ENCODE measurements around the gene TMEM163. TPM values are rescaled to one million over a fixed set of nuclear protein-coding genes. Genes with fewer than 3 reads are reported as not detected.
"Not testable (repeated sequence)": the region's sequence is repeated elsewhere in the genome, so short reads cannot be mapped to it uniquely, and the experiment has no call there.

The TMEM163 gene
- polyA plus RNA-seq, 1 experiment = not detected

DNA sequence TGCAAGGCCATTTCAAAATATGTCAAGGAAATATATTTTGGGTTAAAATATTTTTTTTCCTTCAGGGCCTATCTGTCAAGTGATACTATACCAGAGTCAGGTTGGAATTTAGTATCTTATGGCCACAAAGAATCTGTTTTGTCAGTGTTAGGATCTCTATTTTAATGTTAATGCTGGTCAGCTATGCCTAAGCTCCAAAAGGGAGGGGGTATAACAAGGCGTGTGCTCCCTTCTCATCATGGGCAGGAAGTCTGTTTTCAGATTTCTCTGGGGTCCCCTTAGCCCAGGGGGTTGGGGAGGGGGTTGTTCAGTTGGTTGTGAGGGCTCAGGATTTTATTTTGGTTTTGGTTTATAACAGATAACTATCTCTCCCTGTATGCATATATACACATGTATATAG lies 126.4 kb downstream of the TMEM163 start:
- ChIA-PET POLR2A (no interaction called here), CTCF (no interaction called here)
- no peaks in the 10 kb centered on the region for H3K36me3 ChIP-seq (ENCODE audit: control insufficient read depth, insufficient read depth, low read length)

DNA sequence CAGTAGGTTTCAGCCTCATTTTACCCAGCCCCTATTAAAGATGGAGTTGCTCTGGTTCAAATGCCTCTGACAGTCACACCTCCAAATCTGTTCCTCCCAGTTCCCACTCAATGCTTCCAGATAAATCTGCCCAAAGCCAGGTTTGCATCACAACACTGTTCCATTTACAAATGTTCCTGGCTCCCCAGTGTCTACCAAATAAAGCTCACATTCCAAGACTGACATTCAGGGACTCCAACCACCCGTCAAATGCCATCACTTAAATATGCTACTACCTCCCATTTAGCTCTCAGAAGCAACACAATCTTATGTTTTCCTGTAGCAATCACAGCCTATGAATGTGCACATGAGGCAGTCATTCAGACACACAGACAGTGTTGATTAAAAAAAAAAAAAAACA lies 127.3 kb downstream of the TMEM163 start:
- POLR2A ChIA-PET = no interaction called here
- Histone ChIP-seq H3K4me3 (ENCODE audit: low read depth, low read length) (no peak overlapping the region), H3K27me3 (ENCODE audit: control insufficient read depth, insufficient read depth, low read length) (no peaks in the 10 kb centered on the region), H3K36me3 (ENCODE audit: control insufficient read depth, insufficient read depth, low read length) (no peaks in the 10 kb centered on the region)
- no peak for DNase-seq (ENCODE audit: low read depth)
- CTCF ChIA-PET = no interaction called here
- TF ChIP-seq, protein P1, sequence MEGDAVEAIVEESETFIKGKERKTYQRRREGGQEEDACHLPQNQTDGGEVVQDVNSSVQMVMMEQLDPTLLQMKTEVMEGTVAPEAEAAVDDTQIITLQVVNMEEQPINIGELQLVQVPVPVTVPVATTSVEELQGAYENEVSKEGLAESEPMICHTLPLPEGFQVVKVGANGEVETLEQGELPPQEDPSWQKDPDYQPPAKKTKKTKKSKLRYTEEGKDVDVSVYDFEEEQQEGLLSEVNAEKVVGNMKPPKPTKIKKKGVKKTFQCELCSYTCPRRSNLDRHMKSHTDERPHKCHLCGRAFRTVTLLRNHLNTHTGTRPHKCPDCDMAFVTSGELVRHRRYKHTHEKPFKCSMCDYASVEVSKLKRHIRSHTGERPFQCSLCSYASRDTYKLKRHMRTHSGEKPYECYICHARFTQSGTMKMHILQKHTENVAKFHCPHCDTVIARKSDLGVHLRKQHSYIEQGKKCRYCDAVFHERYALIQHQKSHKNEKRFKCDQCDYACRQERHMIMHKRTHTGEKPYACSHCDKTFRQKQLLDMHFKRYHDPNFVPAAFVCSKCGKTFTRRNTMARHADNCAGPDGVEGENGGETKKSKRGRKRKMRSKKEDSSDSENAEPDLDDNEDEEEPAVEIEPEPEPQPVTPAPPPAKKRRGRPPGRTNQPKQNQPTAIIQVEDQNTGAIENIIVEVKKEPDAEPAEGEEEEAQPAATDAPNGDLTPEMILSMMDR (IDR thresholded peaks at IDR 0.05; ENCODE audit: insufficient read depth, low read depth, low read length) = no peak

More for the DNA sequence above, 126.4 kb downstream of the TMEM163 start:
- TF ChIP-seq, protein P1 (IDR thresholded peaks at IDR 0.05; ENCODE audit: insufficient read depth, low read depth, low read length) = no peak
- H3K27me3 ChIP-seq (ENCODE audit: control insufficient read depth, insufficient read depth, low read length) = no peaks in the 10 kb centered on the region
- H3K4me3 ChIP-seq (ENCODE audit: low read depth, low read length) = no peak overlapping the region
- DNase-seq (ENCODE audit: low read depth) = no peak

DNA sequence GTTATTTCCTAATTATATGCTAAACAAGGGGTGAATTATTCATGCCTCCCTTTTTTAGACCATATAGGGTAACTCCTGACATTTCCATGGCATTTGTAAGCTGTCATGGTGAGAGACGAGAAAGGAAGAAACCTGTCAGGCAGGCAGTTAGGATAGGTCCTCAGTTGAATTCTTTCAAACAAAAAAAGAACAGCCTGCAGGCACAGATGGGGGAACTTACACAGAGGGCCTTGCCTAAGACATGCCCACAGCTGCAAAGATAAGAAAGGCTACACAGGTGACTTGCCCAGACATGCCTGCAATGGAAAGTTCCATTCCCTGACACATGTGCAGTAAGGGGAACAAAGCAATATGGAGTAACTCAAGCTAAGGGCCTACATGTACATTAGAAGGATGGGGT lies 128.1 kb downstream of the TMEM163 start:
- no peaks in the 10 kb centered on the region for H3K36me3 ChIP-seq (ENCODE audit: control insufficient read depth, insufficient read depth, low read length)
- H3K27me3 ChIP-seq (ENCODE audit: control insufficient read depth, insufficient read depth, low read length) = no peaks in the 10 kb centered on the region
- POLR2A ChIA-PET = no interaction called here
- TF ChIP-seq, protein P1 (IDR thresholded peaks at IDR 0.05; ENCODE audit: insufficient read depth, low read depth, low read length) = no peak
- H3K4me3 ChIP-seq (ENCODE audit: low read depth, low read length) = no peak overlapping the region
- CTCF ChIA-PET = no interaction called here
- DNase-seq (ENCODE audit: low read depth) = no peak

DNA sequence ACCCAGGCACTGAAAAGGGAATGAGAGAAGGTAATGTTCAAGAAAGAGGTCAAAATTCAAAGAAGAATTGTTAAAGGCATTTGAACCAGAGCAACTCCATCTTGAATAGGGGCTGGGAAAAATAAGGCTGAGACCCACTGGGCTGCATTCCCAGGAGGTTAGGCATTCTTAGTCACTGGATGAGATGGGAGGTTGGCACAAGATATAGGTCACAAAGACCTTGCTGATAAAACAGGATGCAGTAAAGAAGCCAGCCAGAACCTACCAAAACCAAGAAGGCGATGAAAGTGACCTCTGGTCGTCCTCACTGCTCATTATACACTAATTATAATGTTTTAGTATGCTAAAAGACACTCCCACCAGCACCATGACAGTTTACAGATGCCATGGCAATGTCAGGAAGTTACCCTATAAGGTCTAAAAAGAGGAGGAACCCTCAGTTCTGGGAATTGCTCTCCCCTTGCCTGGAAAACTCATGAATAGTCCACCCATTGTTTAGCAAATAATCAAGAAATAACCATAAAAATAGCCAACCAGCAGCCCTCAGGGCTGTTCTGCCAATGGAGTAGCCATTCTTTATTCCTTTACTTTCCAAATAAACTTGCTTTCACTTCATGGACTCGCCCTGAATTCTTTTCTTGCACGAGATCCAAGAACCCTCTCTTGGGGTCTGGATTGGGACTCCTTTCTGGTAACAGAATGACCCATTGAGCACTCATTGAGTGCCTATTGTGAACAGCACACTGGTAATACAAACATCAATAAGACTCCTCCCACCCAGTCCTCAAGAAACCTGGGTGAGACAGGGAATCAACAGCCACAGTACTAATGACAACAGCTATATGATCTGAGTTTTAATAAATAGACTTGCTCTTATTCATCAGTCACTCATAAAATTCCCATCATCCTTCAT lies 129.4 kb downstream of the TMEM163 start:
- POLR2A ChIA-PET; DNase-seq (ENCODE audit: low read depth); H3K4me3 ChIP-seq (ENCODE audit: low read depth, low read length); CTCF ChIA-PET; H3K36me3 ChIP-seq (ENCODE audit: control insufficient read depth, insufficient read depth, low read length); H3K27me3 ChIP-seq (ENCODE audit: control insufficient read depth, insufficient read depth, low read length): not testable (repeated sequence)

DNA sequence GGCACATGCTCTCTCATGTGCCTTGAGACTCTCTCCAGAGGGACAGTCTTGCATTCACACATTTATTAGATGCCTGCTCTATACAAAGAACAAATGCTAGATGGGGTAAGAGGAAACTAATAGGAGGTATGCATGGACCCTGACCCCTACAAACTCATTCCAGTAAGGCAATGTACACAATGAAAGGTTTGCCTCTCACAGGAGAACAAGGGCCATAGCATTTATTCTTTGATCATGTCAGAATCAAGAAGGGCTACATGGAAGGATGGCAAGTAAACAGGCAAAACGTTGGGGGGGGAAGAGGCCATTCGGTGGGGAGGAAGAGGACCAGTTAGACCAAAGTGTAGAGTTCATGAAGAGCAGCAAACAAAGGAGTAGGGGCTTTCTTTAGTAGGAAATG lies 130.2 kb downstream of the TMEM163 start:
- no peaks in the 10 kb centered on the region for H3K27me3 ChIP-seq (ENCODE audit: control insufficient read depth, insufficient read depth, low read length)
- CTCF ChIA-PET = no interaction called here

More for the DNA sequence above, 130.2 kb downstream of the TMEM163 start:
- no peaks in the 10 kb centered on the region for H3K36me3 ChIP-seq (ENCODE audit: control insufficient read depth, insufficient read depth, low read length)
- H3K4me3 ChIP-seq (ENCODE audit: low read depth, low read length) = no peak overlapping the region
- POLR2A ChIA-PET = no interaction called here
- DNase-seq (ENCODE audit: low read depth) = no peak
- TF ChIP-seq, protein P1 (IDR thresholded peaks at IDR 0.05; ENCODE audit: insufficient read depth, low read depth, low read length) = no peak

Measured in BJ (cell line).